H1 (cell line): Measurements from ENCODE around the gene ASCL1.

Source experiments
- EZH2 ChIP-seq: fragments of 200-600 bp; sonication (generic); IDR thresholded peaks from 2 replicates; pipeline ENCODE4 v1.7.1; 2012; ENCODE audit warnings: low read depth, mild to moderate bottlenecking, moderate library complexity, low read length, inconsistent platforms; ENCODE audit not compliant: severe bottlenecking
- FOSL1 ChIP-seq: IDR thresholded peaks from 2 replicates; pipeline ENCODE4 v1.6.1; 2011; ENCODE audit warnings: mild to moderate bottlenecking, low read depth, low read length, moderate library complexity; ENCODE audit not compliant: insufficient read depth
- POLR2A ChIP-seq, 2 experiments: IDR thresholded peaks; 1 replicate in 1 of 2; 2 replicates in 1 of 2; pipeline ENCODE4 v1.6.1; 2011; ENCODE audit warnings: low read depth in 2 of 2, low read length in 2 of 2, mild to moderate bottlenecking in 2 of 2; ENCODE audit errors: control extremely low read depth in 1 of 2
- RAD21 ChIP-seq, 2 experiments: IDR thresholded peaks in 1 of 2; conservative IDR thresholded peaks in 1 of 2; 2 replicates each; pipeline ENCODE4 v1.6.1; 2011; ENCODE audit warnings: low read depth in 2 of 2, low read length in 2 of 2, improper control_type of control experiment in 1 of 2, inconsistent platforms in 1 of 2, mild to moderate bottlenecking in 1 of 2, moderate library complexity in 1 of 2
- RFX5 ChIP-seq: IDR thresholded peaks from 2 replicates; pipeline ENCODE4 v1.6.1; 2011; ENCODE audit warnings: low read depth, low read length, improper control_type of control experiment, borderline replicate concordance
- RNF2 ChIP-seq: fragments of 200-900, 300-1000 bp; sonication (generic); IDR thresholded peaks from 2 replicates; pipeline ENCODE4 v1.7.1; 2016; ENCODE audit warnings: borderline replicate concordance, low read depth, mild to moderate bottlenecking, antibody characterized with exemption, low read length; ENCODE audit not compliant: poor library complexity, severe bottlenecking; ENCODE audit errors: missing control alignments
- TF ChIP-seq, protein P1 (sequence below), 3 experiments: IDR thresholded peaks; 1 replicate in 2 of 3; 2 replicates in 1 of 3; pipeline versions ENCODE4 v1.5.1 to v1.6.1; 2011; ENCODE audit warnings: low read length in 3 of 3, mild to moderate bottlenecking in 3 of 3, inconsistent platforms in 2 of 3, low read depth in 1 of 3, moderate library complexity in 1 of 3; ENCODE audit not compliant: insufficient read depth in 1 of 3; ENCODE audit errors: control extremely low read depth in 1 of 3

DNA sequence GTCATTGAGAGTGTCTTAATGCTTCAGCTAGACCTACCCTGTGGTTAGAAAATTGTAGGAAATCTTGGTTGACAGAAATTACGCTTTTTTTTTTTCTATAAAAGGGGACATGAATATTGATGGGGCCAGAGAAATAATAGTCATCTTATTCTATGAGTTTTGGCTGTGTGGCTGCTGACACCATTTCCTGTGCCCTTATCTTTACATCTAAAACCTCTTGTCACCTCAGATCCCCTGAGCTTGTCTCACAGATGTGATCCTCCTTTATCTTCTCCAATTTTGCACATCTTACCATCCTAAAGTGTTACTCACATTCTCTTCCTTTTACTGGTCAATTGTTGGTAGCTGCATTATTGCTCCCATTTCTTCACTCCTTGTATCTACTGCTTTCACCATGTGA is 36.1 kb downstream of the ASCL1 start:
- TF ChIP-seq RAD21 (IDR thresholded peaks at IDR 0.05 in 1 of 2, conservative IDR thresholded peaks at IDR 0.05 in 1 of 2; ENCODE audit: low read depth in 2 of 2, low read length in 2 of 2) (no peak), POLR2A (IDR thresholded peaks at IDR 0.05; ENCODE audit: control extremely low read depth in 1 of 2, low read depth in 2 of 2, low read length in 2 of 2) (no peak), FOSL1 (no peak), EZH2 (no peak), RNF2 (no peak), RFX5 (no peak)
- TF ChIP-seq, protein P1, sequence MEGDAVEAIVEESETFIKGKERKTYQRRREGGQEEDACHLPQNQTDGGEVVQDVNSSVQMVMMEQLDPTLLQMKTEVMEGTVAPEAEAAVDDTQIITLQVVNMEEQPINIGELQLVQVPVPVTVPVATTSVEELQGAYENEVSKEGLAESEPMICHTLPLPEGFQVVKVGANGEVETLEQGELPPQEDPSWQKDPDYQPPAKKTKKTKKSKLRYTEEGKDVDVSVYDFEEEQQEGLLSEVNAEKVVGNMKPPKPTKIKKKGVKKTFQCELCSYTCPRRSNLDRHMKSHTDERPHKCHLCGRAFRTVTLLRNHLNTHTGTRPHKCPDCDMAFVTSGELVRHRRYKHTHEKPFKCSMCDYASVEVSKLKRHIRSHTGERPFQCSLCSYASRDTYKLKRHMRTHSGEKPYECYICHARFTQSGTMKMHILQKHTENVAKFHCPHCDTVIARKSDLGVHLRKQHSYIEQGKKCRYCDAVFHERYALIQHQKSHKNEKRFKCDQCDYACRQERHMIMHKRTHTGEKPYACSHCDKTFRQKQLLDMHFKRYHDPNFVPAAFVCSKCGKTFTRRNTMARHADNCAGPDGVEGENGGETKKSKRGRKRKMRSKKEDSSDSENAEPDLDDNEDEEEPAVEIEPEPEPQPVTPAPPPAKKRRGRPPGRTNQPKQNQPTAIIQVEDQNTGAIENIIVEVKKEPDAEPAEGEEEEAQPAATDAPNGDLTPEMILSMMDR (IDR thresholded peaks at IDR 0.05; ENCODE audit: control extremely low read depth in 1 of 3, insufficient read depth in 1 of 3, low read depth in 1 of 3, low read length in 3 of 3) = no peak
